ENCODE data around the gene DYRK2.

Gene DYRK2

GRCh38 chr12:67640863-67641262, 7.7 kb upstream of the DYRK2 start:
- H3K27ac ChIP-seq (ENCODE audit: insufficient read depth, low read depth, low read length, poor library complexity, severe bottlenecking): no peak overlapping the region
- WGBS, 2 experiments: 93 to 97% methylated on average over 2 of the region's 2 CpGs
- no peaks in the 10 kb centered on the region for H3K36me3 ChIP-seq (ENCODE audit: control insufficient read depth, insufficient read depth, low read length)
- H3K4me3 ChIP-seq (ENCODE audit: insufficient read depth, low read depth, low read length): no peak overlapping the region
- H3K9me3 ChIP-seq (ENCODE audit: control insufficient read depth, low read length): no peaks in the 10 kb centered on the region
- H3K27me3 ChIP-seq (ENCODE audit: control insufficient read depth, insufficient read depth, low read length, poor library complexity, severe bottlenecking): no peaks in the 10 kb centered on the region
- H3K4me1 ChIP-seq (ENCODE audit: control insufficient read depth, insufficient read depth, low read length): no peaks in the 10 kb centered on the region

- H3K4me1 ChIP-seq (ENCODE audit: control insufficient read depth, insufficient read depth, low read length): peaks cover 7% of the 10 kb centered on the region
- no peaks in the 10 kb centered on the region for H3K36me3 ChIP-seq (ENCODE audit: control insufficient read depth, insufficient read depth, low read length)
- peaks cover 4% of the 10 kb centered on the region for H3K27me3 ChIP-seq (ENCODE audit: control insufficient read depth, insufficient read depth, low read length, poor library complexity, severe bottlenecking)
- 87 to 95% methylated on average over 6 to 7 of the region's 7 CpGs for WGBS, 2 experiments
- no peaks in the 10 kb centered on the region for H3K9me3 ChIP-seq (ENCODE audit: control insufficient read depth, low read length)
- H3K27ac ChIP-seq (ENCODE audit: insufficient read depth, low read depth, low read length, poor library complexity, severe bottlenecking): no peak overlapping the region
- no peak overlapping the region for H3K4me3 ChIP-seq (ENCODE audit: insufficient read depth, low read depth, low read length)
Observed at GRCh38 chr12:67645126-67645525, 3.4 kb upstream of the DYRK2 start.

GRCh38 chr12:67645601-67646000, 2.9 kb upstream of the DYRK2 start:
- no peaks in the 10 kb centered on the region for H3K9me3 ChIP-seq (ENCODE audit: control insufficient read depth, low read length)

GRCh38 chr12:67646775-67647174, 1.8 kb upstream of the DYRK2 start:
- H3K4me3 ChIP-seq (ENCODE audit: insufficient read depth, low read depth, low read length): no peak overlapping the region
- WGBS, 2 experiments: 89 to 94% methylated on average over 4 of the region's 4 CpGs
- H3K4me1 ChIP-seq (ENCODE audit: control insufficient read depth, insufficient read depth, low read length): peaks cover 12% of the 10 kb centered on the region
- no peak overlapping the region for H3K27ac ChIP-seq (ENCODE audit: insufficient read depth, low read depth, low read length, poor library complexity, severe bottlenecking)
- no peaks in the 10 kb centered on the region for H3K36me3 ChIP-seq (ENCODE audit: control insufficient read depth, insufficient read depth, low read length)
- no peaks in the 10 kb centered on the region for H3K9me3 ChIP-seq (ENCODE audit: control insufficient read depth, low read length)
- H3K27me3 ChIP-seq (ENCODE audit: control insufficient read depth, insufficient read depth, low read length, poor library complexity, severe bottlenecking): peaks cover 4% of the 10 kb centered on the region

More at GRCh38 chr12:67645601-67646000, 2.9 kb upstream of the DYRK2 start:
- H3K27ac ChIP-seq (ENCODE audit: insufficient read depth, low read depth, low read length, poor library complexity, severe bottlenecking): no peak overlapping the region
- H3K4me3 ChIP-seq (ENCODE audit: insufficient read depth, low read depth, low read length): no peak overlapping the region
- H3K27me3 ChIP-seq (ENCODE audit: control insufficient read depth, insufficient read depth, low read length, poor library complexity, severe bottlenecking): peaks cover 4% of the 10 kb centered on the region
- peaks cover 7% of the 10 kb centered on the region for H3K4me1 ChIP-seq (ENCODE audit: control insufficient read depth, insufficient read depth, low read length)
- H3K36me3 ChIP-seq (ENCODE audit: control insufficient read depth, insufficient read depth, low read length): no peaks in the 10 kb centered on the region

- Histone ChIP-seq H3K4me1 (ENCODE audit: control insufficient read depth, insufficient read depth, low read length) (peaks cover 12% of the 10 kb centered on the region), H3K36me3 (ENCODE audit: control insufficient read depth, insufficient read depth, low read length) (no peaks in the 10 kb centered on the region), H3K9me3 (ENCODE audit: control insufficient read depth, low read length) (no peaks in the 10 kb centered on the region), H3K27me3 (ENCODE audit: control insufficient read depth, insufficient read depth, low read length, poor library complexity, severe bottlenecking) (peaks cover 4% of the 10 kb centered on the region), H3K4me3 (ENCODE audit: insufficient read depth, low read depth, low read length) (peak overlapping the region; percentile 94), H3K27ac (ENCODE audit: insufficient read depth, low read depth, low read length, poor library complexity, severe bottlenecking) (no peak overlapping the region)
- WGBS, 2 experiments: 50% methylated on average over 21 of the region's 21 CpGs
Observed at GRCh38 chr12:67647181-67647798, 1.3 kb upstream of the DYRK2 start.

- H3K36me3 ChIP-seq (ENCODE audit: control insufficient read depth, insufficient read depth, low read length): no peaks in the 10 kb centered on the region
- peak overlapping the region; percentile 95 for H3K27ac ChIP-seq (ENCODE audit: insufficient read depth, low read depth, low read length, poor library complexity, severe bottlenecking)
- peaks cover 4% of the 10 kb centered on the region for H3K27me3 ChIP-seq (ENCODE audit: control insufficient read depth, insufficient read depth, low read length, poor library complexity, severe bottlenecking)
- H3K4me3 ChIP-seq (ENCODE audit: insufficient read depth, low read depth, low read length): peak overlapping the region; percentile 94
- WGBS, 2 experiments: 1% methylated on average over 41 of the region's 41 CpGs
- no peaks in the 10 kb centered on the region for H3K9me3 ChIP-seq (ENCODE audit: control insufficient read depth, low read length)
- H3K4me1 ChIP-seq (ENCODE audit: control insufficient read depth, insufficient read depth, low read length): peaks cover 12% of the 10 kb centered on the region
Observed at GRCh38 chr12:67647799-67648520, 585 bp upstream of the DYRK2 start.

GRCh38 chr12:67649261-67649569, 670 bp downstream of the DYRK2 start:
- WGBS, 2 experiments: 0% methylated on average over 41 of the region's 41 CpGs
- H3K9me3 ChIP-seq (ENCODE audit: control insufficient read depth, low read length): no peaks in the 10 kb centered on the region
- H3K27me3 ChIP-seq (ENCODE audit: control insufficient read depth, insufficient read depth, low read length, poor library complexity, severe bottlenecking): peaks cover 4% of the 10 kb centered on the region
- no peaks in the 10 kb centered on the region for H3K36me3 ChIP-seq (ENCODE audit: control insufficient read depth, insufficient read depth, low read length)
- peaks cover 12% of the 10 kb centered on the region for H3K4me1 ChIP-seq (ENCODE audit: control insufficient read depth, insufficient read depth, low read length)
- H3K27ac ChIP-seq (ENCODE audit: insufficient read depth, low read depth, low read length, poor library complexity, severe bottlenecking): peak overlapping the region; percentile 89
- H3K4me3 ChIP-seq (ENCODE audit: insufficient read depth, low read depth, low read length): peak overlapping the region; percentile 94

- Histone ChIP-seq H3K27me3 (ENCODE audit: control insufficient read depth, insufficient read depth, low read length, poor library complexity, severe bottlenecking) (peaks cover 4% of the 10 kb centered on the region), H3K4me3 (ENCODE audit: insufficient read depth, low read depth, low read length) (peak overlapping the region; percentile 94), H3K4me1 (ENCODE audit: control insufficient read depth, insufficient read depth, low read length) (peaks cover 12% of the 10 kb centered on the region), H3K27ac (ENCODE audit: insufficient read depth, low read depth, low read length, poor library complexity, severe bottlenecking) (peak overlapping the region; percentile 89), H3K9me3 (ENCODE audit: control insufficient read depth, low read length) (no peaks in the 10 kb centered on the region), H3K36me3 (ENCODE audit: control insufficient read depth, insufficient read depth, low read length) (no peaks in the 10 kb centered on the region)
- WGBS, 2 experiments: 0% methylated on average over 63 to 65 of the region's 65 CpGs
Observed at GRCh38 chr12:67649570-67650387, 1.2 kb downstream of the DYRK2 start.

GRCh38 chr12:67650388-67651131, 2.0 kb downstream of the DYRK2 start:
- Histone ChIP-seq H3K4me1 (ENCODE audit: control insufficient read depth, insufficient read depth, low read length) (peaks cover 12% of the 10 kb centered on the region), H3K36me3 (ENCODE audit: control insufficient read depth, insufficient read depth, low read length) (no peaks in the 10 kb centered on the region), H3K27ac (ENCODE audit: insufficient read depth, low read depth, low read length, poor library complexity, severe bottlenecking) (no peak overlapping the region), H3K4me3 (ENCODE audit: insufficient read depth, low read depth, low read length) (peak overlapping the region; percentile 94), H3K9me3 (ENCODE audit: control insufficient read depth, low read length) (no peaks in the 10 kb centered on the region), H3K27me3 (ENCODE audit: control insufficient read depth, insufficient read depth, low read length, poor library complexity, severe bottlenecking) (peaks cover 4% of the 10 kb centered on the region)
- WGBS, 2 experiments: 12 to 21% methylated on average over 11 of the region's 11 CpGs
